Endothelial cell of umbilical vein (primary cell): ENCODE measurements around the gene OR4C45. TPM values are rescaled to one million over a fixed set of nuclear protein-coding genes. Genes with fewer than 3 reads are reported as not detected.

Source experiments
- BruUV-seq: library from RNA; stranded (reverse); fragments of 400-500 nt; replicated peaks from 2 replicates; lab custom pipeline; 2021; lab: Mats Ljungman, UMichigan
- CTCF ChIA-PET: fragments of 300-600, 350-600 bp; sonication (Branson Sonifier 250); formaldehyde crosslinking; loops from one replicate; lab custom pipeline; 2021; ENCODE audit warnings: antibody characterized with exemption, inconsistent platforms; lab: Charles Lee
- POLR2A ChIA-PET: fragments of 300-600, 350-600 bp; sonication (Branson Sonifier 250); formaldehyde crosslinking; loops from one replicate; lab custom pipeline; 2021; ENCODE audit warnings: antibody characterized with exemption, inconsistent platforms; lab: Charles Lee
- DNase-seq: peaks from one replicate; pipeline ENCODE4 v3.0.0-alpha.2; 2011; ENCODE audit warnings: low read depth, low spot score
- FAIRE-seq: peaks from 2 replicates; lab custom pipeline; 2011; peaks lifted over from hg19 to GRCh38; lab: Jason Lieb, UNC
- H2AFZ ChIP-seq: 2 replicates; pipeline ENCODE4 v1.6.0; 2012; ENCODE audit warnings: low read depth, low read length, control low read depth, inconsistent platforms
- H3K27ac ChIP-seq: 2 replicates; pipeline ENCODE4 v1.5.1; 2011; ENCODE audit warnings: low read depth, mild to moderate bottlenecking, control low read depth, low read length, moderate library complexity; ENCODE audit not compliant: insufficient read depth
- H3K27me3 ChIP-seq, 2 experiments: 2 replicates each; pipeline versions ENCODE4 v1.6.0 to v1.6.1; 2011; ENCODE audit warnings: low read length in 2 of 2, mixed read lengths in 1 of 2; ENCODE audit not compliant: control insufficient read depth in 2 of 2, insufficient read depth in 2 of 2
- H3K36me3 ChIP-seq, 2 experiments: 2 replicates in 1 of 2; 3 replicates in 1 of 2; pipeline ENCODE4 v1.5.1; 2011; ENCODE audit warnings: low read length in 2 of 2, mild to moderate bottlenecking in 1 of 2, moderate library complexity in 1 of 2; ENCODE audit not compliant: control insufficient read depth in 2 of 2, insufficient read depth in 2 of 2; ENCODE audit errors: extremely low read depth in 1 of 2
- H3K4me1 ChIP-seq: 3 replicates; pipeline ENCODE4 v1.5.1; 2011; ENCODE audit warnings: mild to moderate bottlenecking, low read length; ENCODE audit not compliant: control insufficient read depth, insufficient read depth; ENCODE audit errors: extremely low read depth
- H3K4me2 ChIP-seq: 2 replicates; pipeline ENCODE4 v1.6.1; 2011; ENCODE audit warnings: low read length, control low read depth, mixed read lengths; ENCODE audit not compliant: insufficient read depth
- H3K4me3 ChIP-seq, 3 experiments: fragments of 200-600 bp in 1 of 3; sonication (generic), shearing (Covaris generic) in 1 of 3; replicated peaks in 1 of 3; 2 replicates each; pipeline ENCODE4 v1.5.1; 2011 to 2016; ENCODE audit warnings: control low read depth in 3 of 3, low read length in 3 of 3, mild to moderate bottlenecking in 2 of 3, inconsistent platforms in 1 of 3, low read depth in 1 of 3, moderate library complexity in 1 of 3; ENCODE audit not compliant: insufficient read depth in 1 of 3
- H3K79me2 ChIP-seq: 2 replicates; pipeline ENCODE4 v1.6.0; 2012; ENCODE audit warnings: low read length, inconsistent platforms; ENCODE audit not compliant: control insufficient read depth, insufficient read depth
- H3K9ac ChIP-seq: replicated peaks from 2 replicates; pipeline ENCODE3; 2011; ENCODE audit warnings: low read length, control low read depth; ENCODE audit not compliant: insufficient read depth; ENCODE audit errors: extremely low read depth
- H3K9me1 ChIP-seq: replicated peaks from 3 replicates; pipeline ENCODE4 v1.6.0; 2011; ENCODE audit warnings: mild to moderate bottlenecking, low read length; ENCODE audit not compliant: control insufficient read depth, insufficient read depth; ENCODE audit errors: extremely low read depth
- H3K9me3 ChIP-seq: replicated peaks from 2 replicates; pipeline ENCODE4 v1.5.1; 2012; ENCODE audit warnings: low read length, inconsistent platforms; ENCODE audit not compliant: control insufficient read depth, insufficient read depth
- H4K20me1 ChIP-seq: replicated peaks from 2 replicates; pipeline ENCODE3; 2011; ENCODE audit warnings: mild to moderate bottlenecking, low read length; ENCODE audit not compliant: control insufficient read depth, insufficient read depth; ENCODE audit errors: extremely low read depth
- CTCF ChIP-seq, 2 donors: IDR thresholded peaks; 1 replicate in 1 of 2; 2 replicates in 1 of 2; pipeline ENCODE4 v1.5.1; 2011; ENCODE audit warnings: low read length in 2 of 2, mild to moderate bottlenecking in 2 of 2, moderate library complexity in 2 of 2, control low read depth in 1 of 2, inconsistent platforms in 1 of 2, low read depth in 1 of 2; ENCODE audit not compliant: insufficient read depth in 1 of 2; ENCODE audit errors: extremely low read depth in 1 of 2
- EZH2 ChIP-seq: IDR thresholded peaks from 2 replicates; pipeline ENCODE4 v1.6.1; 2012; ENCODE audit warnings: borderline replicate concordance, low read depth, mild to moderate bottlenecking, moderate library complexity, low read length, inconsistent platforms; ENCODE audit not compliant: severe bottlenecking
- FOS ChIP-seq: IDR thresholded peaks from 2 replicates; pipeline ENCODE4 v1.6.1; 2011; ENCODE audit warnings: mild to moderate bottlenecking, low read length, moderate library complexity, borderline replicate concordance; ENCODE audit not compliant: insufficient read depth
- GATA2 ChIP-seq: IDR thresholded peaks from 2 replicates; pipeline ENCODE4 v1.7.0; 2011; ENCODE audit warnings: low read depth, mild to moderate bottlenecking, moderate library complexity, mixed read lengths, low read length; ENCODE audit not compliant: insufficient read length, insufficient read depth
- JUN ChIP-seq: IDR thresholded peaks from 2 replicates; pipeline ENCODE4 v1.6.1; 2011; ENCODE audit warnings: borderline replicate concordance, low read depth; ENCODE audit not compliant: insufficient read length, insufficient read depth
- MAX ChIP-seq: IDR thresholded peaks from 2 replicates; pipeline ENCODE4 v1.6.1; 2011; ENCODE audit not compliant: insufficient read depth, insufficient read length
- MYC ChIP-seq: IDR thresholded peaks from one replicate; pipeline ENCODE4 v1.6.1; 2011; ENCODE audit warnings: mild to moderate bottlenecking, low read depth, low read length
- POLR2A ChIP-seq: IDR thresholded peaks from 2 replicates; pipeline ENCODE4 v1.6.1; 2012; ENCODE audit warnings: low read depth, mild to moderate bottlenecking, control low read depth, low read length
- POLR2AphosphoS5 ChIP-seq: IDR thresholded peaks from 2 replicates; pipeline ENCODE4 v1.6.1; 2012; ENCODE audit warnings: low read depth, mild to moderate bottlenecking, control low read depth, low read length, moderate library complexity; ENCODE audit not compliant: insufficient read depth
- dilution Hi-C: fragments of 300-500 bp; cut with MboI; formaldehyde crosslinking; loops from one replicate; pipeline ENCODE4 v1.15.0; 2019; ENCODE audit warnings: low sequenced_read_pairs; ENCODE audit not compliant: extremely low pct_ligation_motif_present
- intact Hi-C: fragments of 100-400 bp; cut with micrococcal nuclease; formaldehyde crosslinking; loops from one replicate; pipeline ENCODE4 v1.10.0; 2022
- polyA plus RNA-seq, 4 experiments: library from polyadenylated mRNA; depleted of rRNA in 3 of 4; stranded (reverse) in 3 of 4; unstranded in 1 of 4; fragments of >200 nt; gene quantifications; 2 replicates each; pipeline versions ENCODE4 v1.2.1 to v1.2.3, GENCODE V29; 2011 to 2012; ENCODE audit warnings: missing spikeins in 1 of 4
- total RNA-seq: library from RNA; stranded (reverse); gene quantifications from 2 replicates; pipeline ENCODE4 v1.2.3, GENCODE V29; 2021

Gene OR4C45
- total and polyA plus RNA-seq, 2 donors (not counting 3 experiments of a cell fraction or from before 2014, with no cell fraction given): not detected

- no peaks in the 10 kb centered on the region for H3K27me3 ChIP-seq
- no peak overlapping the region for H3K27ac ChIP-seq
- H3K9me1 ChIP-seq: no peaks in the 10 kb centered on the region
- dilution Hi-C loops (no loop called here), intact Hi-C loops (no loop called here)
- H3K9ac ChIP-seq: no peak overlapping the region
- FAIRE-seq: no peak
- no peak overlapping the region for H2AFZ ChIP-seq
- CTCF ChIA-PET: no interaction called here
- no peaks in the 10 kb centered on the region for H3K36me3 ChIP-seq
- POLR2A ChIA-PET: no interaction called here
- no peak for DNase-seq
- H3K79me2 ChIP-seq: no peaks in the 10 kb centered on the region
- no peak overlapping the region for H3K4me2 ChIP-seq
- no peaks in the 10 kb centered on the region for H3K4me1 ChIP-seq
- BruUV-seq: no TSS peak
- TF ChIP-seq JUN (no peak), MAX (no peak), FOS (no peak)
- peaks cover 2% of the 10 kb centered on the region for H3K9me3 ChIP-seq
- no peak overlapping the region for H3K4me3 ChIP-seq
- H4K20me1 ChIP-seq: no peaks in the 10 kb centered on the region
Measured at GRCh38 chr11:50037251-50037650, 4.6 kb downstream of the OR4C45 start.

GRCh38 chr11:50044647-50045046 is 12.0 kb downstream of the OR4C45 start:
- Histone ChIP-seq H3K79me2 (no peaks in the 10 kb centered on the region), H3K4me1 (no peaks in the 10 kb centered on the region), H3K9me3 (no peaks in the 10 kb centered on the region), H3K4me3 (no peak overlapping the region), H3K4me2 (no peak overlapping the region), H3K27me3 (no peaks in the 10 kb centered on the region), H3K27ac (no peak overlapping the region), H2AFZ (no peak overlapping the region), H3K9ac (no peak overlapping the region), H3K36me3 (no peaks in the 10 kb centered on the region), H3K9me1 (no peaks in the 10 kb centered on the region), H4K20me1 (no peaks in the 10 kb centered on the region)
- TF ChIP-seq JUN (no peak), CTCF (IDR thresholded peaks at IDR 0.05; ENCODE audit: extremely low read depth in 1 of 2, insufficient read depth in 1 of 2, low read depth in 1 of 2, low read length in 2 of 2) (no peak), FOS (no peak), POLR2AphosphoS5 (no peak), GATA2 (no peak), EZH2 (no peak), MYC (no peak), POLR2A (no peak), MAX (no peak)
- no TSS peak for BruUV-seq
- dilution Hi-C loops: no loop called here
- ChIA-PET CTCF (no interaction called here), POLR2A (no interaction called here)
- intact Hi-C loops: no loop called here
- FAIRE-seq (no peak), DNase-seq (no peak)
